Nephron progenitor cell (in vitro differentiated cells): ENCODE data around the gene CLDN9.

Experiments
- DNase-seq: peaks from one replicate; pipeline ENCODE4 v3.0.0; 2021
- H3K27ac Mint-ChIP-seq: 2 replicates; pipeline ENCODE4 v1.8.0; 2021; ENCODE audit warnings: mild to moderate bottlenecking, moderate library complexity, mixed read lengths
- H3K27me3 Mint-ChIP-seq: 2 replicates; pipeline ENCODE4 v1.8.0; 2021; ENCODE audit warnings: mild to moderate bottlenecking, low read depth, mixed read lengths; ENCODE audit not compliant: poor library complexity
- H3K36me3 Mint-ChIP-seq: 2 replicates; pipeline ENCODE4 v1.8.0; 2021; ENCODE audit warnings: low read depth, mixed read lengths
- H3K4me1 Mint-ChIP-seq: 2 replicates; pipeline ENCODE4 v1.8.0; 2021; ENCODE audit warnings: mixed read lengths
- H3K4me3 Mint-ChIP-seq: 2 replicates; pipeline ENCODE4 v1.8.0; 2021; ENCODE audit warnings: mild to moderate bottlenecking, moderate library complexity, mixed read lengths
- H3K9me3 Mint-ChIP-seq: 2 replicates; pipeline ENCODE4 v1.8.0; 2021; ENCODE audit warnings: mild to moderate bottlenecking, moderate library complexity, mixed read lengths
- TF ChIP-seq, protein P1 (sequence below): fragments of 200-600 bp; sonication (generic); IDR thresholded peaks from 2 replicates; pipeline ENCODE4 v1.5.0; 2021; ENCODE audit warnings: antibody characterized with exemption

The CLDN9 gene

GRCh38 chr16:2976673-2977072 is 36.0 kb upstream of the CLDN9 start:
- no peaks in the 10 kb centered on the region for H3K36me3 Mint-ChIP-seq
- peaks cover 3% of the 10 kb centered on the region for H3K27me3 Mint-ChIP-seq
- no peak overlapping the region for H3K27ac Mint-ChIP-seq
- H3K4me1 Mint-ChIP-seq = peaks cover 21% of the 10 kb centered on the region
- DNase-seq = no peak
- TF ChIP-seq, protein P1, sequence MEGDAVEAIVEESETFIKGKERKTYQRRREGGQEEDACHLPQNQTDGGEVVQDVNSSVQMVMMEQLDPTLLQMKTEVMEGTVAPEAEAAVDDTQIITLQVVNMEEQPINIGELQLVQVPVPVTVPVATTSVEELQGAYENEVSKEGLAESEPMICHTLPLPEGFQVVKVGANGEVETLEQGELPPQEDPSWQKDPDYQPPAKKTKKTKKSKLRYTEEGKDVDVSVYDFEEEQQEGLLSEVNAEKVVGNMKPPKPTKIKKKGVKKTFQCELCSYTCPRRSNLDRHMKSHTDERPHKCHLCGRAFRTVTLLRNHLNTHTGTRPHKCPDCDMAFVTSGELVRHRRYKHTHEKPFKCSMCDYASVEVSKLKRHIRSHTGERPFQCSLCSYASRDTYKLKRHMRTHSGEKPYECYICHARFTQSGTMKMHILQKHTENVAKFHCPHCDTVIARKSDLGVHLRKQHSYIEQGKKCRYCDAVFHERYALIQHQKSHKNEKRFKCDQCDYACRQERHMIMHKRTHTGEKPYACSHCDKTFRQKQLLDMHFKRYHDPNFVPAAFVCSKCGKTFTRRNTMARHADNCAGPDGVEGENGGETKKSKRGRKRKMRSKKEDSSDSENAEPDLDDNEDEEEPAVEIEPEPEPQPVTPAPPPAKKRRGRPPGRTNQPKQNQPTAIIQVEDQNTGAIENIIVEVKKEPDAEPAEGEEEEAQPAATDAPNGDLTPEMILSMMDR = no peak
- no peaks in the 10 kb centered on the region for H3K9me3 Mint-ChIP-seq
- H3K4me3 Mint-ChIP-seq = no peak overlapping the region

GRCh38 chr16:2977440-2977839 is 35.3 kb upstream of the CLDN9 start:
- H3K36me3 Mint-ChIP-seq = no peaks in the 10 kb centered on the region
- DNase-seq = no peak
- H3K4me1 Mint-ChIP-seq = peaks cover 22% of the 10 kb centered on the region
- TF ChIP-seq, protein P1 = no peak
- H3K9me3 Mint-ChIP-seq = no peaks in the 10 kb centered on the region
- no peak overlapping the region for H3K27ac Mint-ChIP-seq
- no peak overlapping the region for H3K4me3 Mint-ChIP-seq
- H3K27me3 Mint-ChIP-seq = peaks cover 5% of the 10 kb centered on the region

- TF ChIP-seq, protein P1 = no peak
- H3K27me3 Mint-ChIP-seq = peaks cover 16% of the 10 kb centered on the region
- H3K4me3 Mint-ChIP-seq = peak overlapping the region; percentile 83
- DNase-seq = peak; percentile 60
- H3K36me3 Mint-ChIP-seq = no peaks in the 10 kb centered on the region
- no peak overlapping the region for H3K27ac Mint-ChIP-seq
- H3K4me1 Mint-ChIP-seq = peaks cover 24% of the 10 kb centered on the region
- no peaks in the 10 kb centered on the region for H3K9me3 Mint-ChIP-seq
Measured at GRCh38 chr16:2979669-2980226, 33.0 kb upstream of the CLDN9 start.

GRCh38 chr16:2980227-2981176 is 32.2 kb upstream of the CLDN9 start, which contains the start of gene PKMYT1:
TSS of gene PKMYT1 (minus strand) at chr16:2980446. CDS start at chr16:2979657, 789 bp downstream.
- Mint-ChIP-seq H3K36me3 (no peaks in the 10 kb centered on the region), H3K4me1 (peaks cover 24% of the 10 kb centered on the region), H3K9me3 (no peaks in the 10 kb centered on the region), H3K27me3 (peaks cover 16% of the 10 kb centered on the region), H3K4me3 (peak within 1 kb of the TSS; percentile 83), H3K27ac (peak within 1 kb of the TSS; percentile 93)
- DNase-seq = peak; percentile 97
- TF ChIP-seq, protein P1 = no peak

DNA sequence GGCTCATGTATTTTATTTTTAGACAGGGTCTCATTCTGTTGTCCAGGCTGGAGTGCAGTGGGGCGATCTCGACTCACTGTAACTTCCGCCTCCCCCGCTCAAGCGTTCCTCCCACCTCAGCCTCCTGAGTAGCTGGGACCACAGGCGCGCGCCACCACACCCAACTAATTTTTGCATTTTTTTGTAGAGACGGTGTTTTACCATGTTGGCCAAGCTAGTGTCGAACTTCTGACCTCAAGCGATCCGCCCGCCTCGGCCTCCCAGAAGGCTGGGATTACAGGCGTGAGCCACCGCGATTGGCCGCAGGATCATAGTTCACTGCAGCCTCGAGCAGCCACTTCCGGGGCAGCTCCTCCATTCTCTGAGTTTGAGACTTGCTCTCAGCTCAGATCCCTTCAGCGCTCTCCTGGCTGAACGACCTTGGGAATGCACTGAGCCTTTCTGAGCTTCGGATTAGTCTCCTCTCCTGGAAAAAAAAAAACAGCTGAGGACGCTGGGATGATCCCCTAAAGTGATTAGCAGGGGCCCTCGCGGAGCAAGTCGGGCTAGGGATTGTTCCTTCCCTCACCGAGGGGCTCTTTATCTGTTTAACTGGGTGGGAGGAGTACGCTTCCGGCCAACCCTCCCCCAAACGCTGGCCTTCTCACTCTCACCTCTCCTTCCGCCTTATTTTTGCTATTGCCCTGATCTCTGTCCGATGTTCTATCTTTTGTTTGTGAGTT is 31.4 kb upstream of the CLDN9 start:
- TF ChIP-seq, protein P1 = no peak
- DNase-seq = no peak
- peaks cover 16% of the 10 kb centered on the region for H3K27me3 Mint-ChIP-seq
- H3K9me3 Mint-ChIP-seq = no peaks in the 10 kb centered on the region
- H3K4me3 Mint-ChIP-seq = peak overlapping the region; percentile 75
- peaks cover 24% of the 10 kb centered on the region for H3K4me1 Mint-ChIP-seq
- H3K27ac Mint-ChIP-seq = peak overlapping the region; percentile 93
- H3K36me3 Mint-ChIP-seq = no peaks in the 10 kb centered on the region
